Breast epithelium (tissue), 3 donors: ENCODE results near the gene NTSR1.

ENCODE experiments used
- CTCF ChIP-seq, 3 donors: fragments of 450-650 bp; IDR thresholded peaks; one replicate each; pipeline ENCODE4 v1.5.1; 2016 to 2017; ENCODE audit warnings: antibody characterized with exemption in 3 of 3, mild to moderate bottlenecking in 3 of 3, moderate library complexity in 3 of 3
- POLR2A ChIP-seq: fragments of 450-650 bp; IDR thresholded peaks from one replicate; pipeline ENCODE4 v1.6.1; 2016; ENCODE audit warnings: antibody characterized with exemption, mild to moderate bottlenecking, moderate library complexity
- POLR2AphosphoS5 ChIP-seq, 3 donors: sonication (generic); formaldehyde crosslinking; IDR thresholded peaks; one replicate each; pipeline ENCODE4 v1.6.1; 2017; ENCODE audit warnings: antibody characterized with exemption in 3 of 3

- TF ChIP-seq POLR2A = no peak
- TF ChIP-seq CTCF (IDR thresholded peaks at IDR 0.05) = no peak
- TF ChIP-seq POLR2AphosphoS5 (IDR thresholded peaks at IDR 0.05) = no peak
These were observed 5.4 kb downstream of the NTSR1 start for GRCh38 chr20:62714006-62714405.
